ENCODE measurements around the gene ADSS2. TPM values are rescaled to one million over a fixed set of nuclear protein-coding genes. Genes with fewer than 3 reads are reported as not detected.

ADSS2 gene
- total and polyA plus RNA-seq, 2 of the 4 experiments (the other 2 are of a cell fraction) = 14.9 to 30.1 TPM

GRCh38 chr1:244466724-244467123 lies 15.0 kb upstream of the ADSS2 start:
- Histone ChIP-seq H4K20me1 (ENCODE audit: insufficient read depth, low read length) (no peaks in the 10 kb centered on the region), H3K9me3 (ENCODE audit: control insufficient read depth, insufficient read depth, low read length) (no peaks in the 10 kb centered on the region), H3K56ac (ENCODE audit: extremely low read depth, insufficient read depth, low read length) (no peak overlapping the region), H3K27me3 (ENCODE audit: control insufficient read depth, insufficient read depth, low read length) (no peaks in the 10 kb centered on the region), H3K36me3 (ENCODE audit: control insufficient read depth, insufficient read depth, low read length) (no peaks in the 10 kb centered on the region), H2AK5ac (ENCODE audit: low read depth, low read length) (no peak overlapping the region), H3K4me3 (ENCODE audit: insufficient read depth, low read depth, low read length) (no peak overlapping the region), H2BK15ac (ENCODE audit: low read depth, low read length) (no peak overlapping the region), H2BK5ac (ENCODE audit: low read depth, low read length, poor library complexity, severe bottlenecking) (no peak overlapping the region), H3K79me1 (ENCODE audit: low read depth in 1 of 2, low read length in 2 of 2) (no peaks in the 10 kb centered on the region), H2AFZ (replicated peaks; ENCODE audit: low read length, poor library complexity) (no peak overlapping the region), H3K14ac (replicated peaks; ENCODE audit: low read depth, low read length) (no peak overlapping the region), H3K9me1 (ENCODE audit: insufficient read depth, low read length) (no peaks in the 10 kb centered on the region), H2AK9ac (replicated peaks; ENCODE audit: low read depth, low read length, poor library complexity) (no peak overlapping the region), H4K91ac (ENCODE audit: insufficient read depth, low read depth, low read length) (no peak overlapping the region), H3K4me2 (ENCODE audit: low read depth, low read length) (no peak overlapping the region), H3K4ac (ENCODE audit: low read depth, low read length) (no peak overlapping the region), H2BK20ac (ENCODE audit: low read depth, low read length) (no peak overlapping the region), H3K27ac (ENCODE audit: insufficient read depth, low read length) (no peak overlapping the region), H3K4me1 (ENCODE audit: control insufficient read depth, insufficient read depth, low read length) (no peaks in the 10 kb centered on the region), H4K8ac (ENCODE audit: low read depth in 2 of 2, low read length in 2 of 2) (no peak overlapping the region), H3K23ac (ENCODE audit: low read depth, low read length) (no peak overlapping the region), H4K5ac (ENCODE audit: low read depth, low read length) (no peak overlapping the region), H3K18ac (ENCODE audit: low read depth, low read length) (no peak overlapping the region), H2BK120ac (ENCODE audit: low read depth, low read length) (no peak overlapping the region), H3K9ac (ENCODE audit: low read depth, low read length) (no peak overlapping the region)
- in situ Hi-C loops (cut with MboI; ENCODE audit: low sequenced_read_pairs) = no loop called here
- ChIA-PET CTCF (no interaction called here), POLR2A (ENCODE audit: unreplicated experiment) (no interaction called here)
- intact Hi-C loops (cut with micrococcal nuclease) = no loop called here
- WGBS, 2 experiments (ENCODE audit: extremely low coverage in 2 of 2, insufficient read length in 1 of 2) = no CpG with 5 or more reads among the region's 2 CpGs
- no peak for TF ChIP-seq FOS (IDR thresholded peaks at IDR 0.05; ENCODE audit: low read depth, low read length)
- no peak for TF ChIP-seq USF2 (IDR thresholded peaks at IDR 0.05; ENCODE audit: low read depth, low read length)
- no peak for TF ChIP-seq MAFK (IDR thresholded peaks at IDR 0.05; ENCODE audit: low read depth, low read length)
- TF ChIP-seq NFE2L2 (IDR thresholded peaks at IDR 0.05; ENCODE audit: low read depth, low read length) = no peak
- no peak for TF ChIP-seq CTCF (conservative IDR thresholded peaks at IDR 0.05; ENCODE audit: low read depth, low read length)
- TF ChIP-seq MXI1 (IDR thresholded peaks at IDR 0.05; ENCODE audit: borderline replicate concordance, low read depth, low read length) = no peak
- dilution Hi-C loops (cut with HindIII; ENCODE audit: low sequenced_read_pairs, unreplicated experiment) = no loop called here
- DNase-seq (no peak), ATAC-seq (ENCODE audit: low read depth) (no peak)
- no TSS peak for BruUV-seq (replicated peaks)

Data from IMR-90 (cell line).